KMS-11 (cell line): ENCODE data around the gene ATF7.
"Not testable (repeated sequence)": the region's sequence is repeated elsewhere in the genome, so short reads cannot be mapped to it uniquely, and the experiment has no call there.

Experiments
- H2AFZ ChIP-seq: fragments of 200-600 bp; sonication (generic); 2 replicates; pipeline ENCODE4 v1.6.1; 2016; ENCODE audit warnings: antibody characterized with exemption, mixed run types, low read depth
- H3K27ac ChIP-seq: fragments of 200-600 bp; sonication (generic); 2 replicates; pipeline ENCODE4 v1.6.1; 2016; ENCODE audit warnings: mild to moderate bottlenecking, mixed run types
- H3K27me3 ChIP-seq: fragments of 200-600 bp; sonication (generic); 2 replicates; pipeline ENCODE4 v1.6.1; 2017; ENCODE audit warnings: mild to moderate bottlenecking, low read depth, mixed run types, moderate library complexity; ENCODE audit not compliant: insufficient read depth
- H3K36me3 ChIP-seq: fragments of 200-600 bp; sonication (generic); 2 replicates; pipeline ENCODE4 v1.6.1; 2017; ENCODE audit warnings: mild to moderate bottlenecking, mixed run types; ENCODE audit not compliant: insufficient read depth
- H3K4me1 ChIP-seq: fragments of 200-600 bp; sonication (generic); 2 replicates; pipeline ENCODE4 v1.6.1; 2016; ENCODE audit warnings: mild to moderate bottlenecking, low read depth, mixed run types; ENCODE audit not compliant: poor library complexity, severe bottlenecking
- H3K4me2 ChIP-seq: fragments of 200-600 bp; sonication (generic); 2 replicates; pipeline ENCODE4 v1.7.0; 2016; ENCODE audit warnings: mild to moderate bottlenecking, mixed run types
- H3K4me3 ChIP-seq: fragments of 200-600 bp; sonication (generic); IDR thresholded peaks from 2 replicates; pipeline ENCODE4 v1.6.1; 2017; ENCODE audit warnings: low read depth, low read length, mixed read lengths; ENCODE audit not compliant: insufficient read depth
- H3K79me2 ChIP-seq: fragments of 200-600 bp; sonication (generic); 2 replicates; pipeline ENCODE4 v1.6.1; 2016; ENCODE audit warnings: low read depth, mixed run types; ENCODE audit not compliant: insufficient read depth
- H3K9ac ChIP-seq: fragments of 200-600 bp; sonication (generic); 2 replicates; pipeline ENCODE4 v1.6.1; 2016; ENCODE audit warnings: mild to moderate bottlenecking, mixed run types
- H4K20me1 ChIP-seq: fragments of 200-600 bp; sonication (generic); 2 replicates; pipeline ENCODE4 v1.6.1; 2016; ENCODE audit warnings: mild to moderate bottlenecking, mixed run types; ENCODE audit not compliant: insufficient read depth
- CTCF ChIP-seq: fragments of 200-600 bp; sonication (generic); conservative IDR thresholded peaks from 2 replicates; pipeline ENCODE4 v1.6.1; 2017; ENCODE audit warnings: low read depth, mild to moderate bottlenecking, antibody characterized with exemption, low read length, moderate library complexity, mixed read lengths

The ATF7 gene

GRCh38 chr12:53572134-53572758, 53.9 kb downstream of the ATF7 start:
- Histone ChIP-seq H3K27ac (no peak overlapping the region), H4K20me1 (no peaks in the 10 kb centered on the region), H3K79me2 (no peaks in the 10 kb centered on the region), H3K27me3 (no peaks in the 10 kb centered on the region), H3K36me3 (no peaks in the 10 kb centered on the region), H3K4me1 (peaks cover 38% of the 10 kb centered on the region), H3K9ac (no peak overlapping the region), H2AFZ (no peak overlapping the region), H3K4me3 (no peak overlapping the region), H3K4me2 (peak overlapping the region; percentile 5; the same call in 1 of the 2 replicates)
- no peak for TF ChIP-seq CTCF

- no peaks in the 10 kb centered on the region for H4K20me1 ChIP-seq
- H3K36me3 ChIP-seq: no peaks in the 10 kb centered on the region
- H3K4me3 ChIP-seq: no peak overlapping the region
- H3K4me2 ChIP-seq: no peak overlapping the region
- peaks cover 38% of the 10 kb centered on the region for H3K4me1 ChIP-seq
- H2AFZ ChIP-seq: no peak overlapping the region
- H3K27me3 ChIP-seq: no peaks in the 10 kb centered on the region
- H3K27ac ChIP-seq: no peak overlapping the region
- H3K79me2 ChIP-seq: no peaks in the 10 kb centered on the region
- no peak overlapping the region for H3K9ac ChIP-seq
- TF ChIP-seq CTCF: no peak
These were observed 54.9 kb downstream of the ATF7 start for GRCh38 chr12:53571295-53571694.

- Histone ChIP-seq H3K27ac (no peak overlapping the region), H3K79me2 (no peaks in the 10 kb centered on the region), H3K4me2 (no peak overlapping the region), H2AFZ (no peak overlapping the region), H4K20me1 (no peaks in the 10 kb centered on the region), H3K36me3 (no peaks in the 10 kb centered on the region), H3K4me3 (no peak overlapping the region), H3K9ac (no peak overlapping the region), H3K27me3 (no peaks in the 10 kb centered on the region), H3K4me1 (peaks cover 37% of the 10 kb centered on the region)
- no peak for TF ChIP-seq CTCF
These were observed 57.2 kb downstream of the ATF7 start for GRCh38 chr12:53568809-53569557.

- Histone ChIP-seq H3K79me2 (no peaks in the 10 kb centered on the region), H3K4me1 (peaks cover 34% of the 10 kb centered on the region), H3K36me3 (no peaks in the 10 kb centered on the region), H3K4me2 (no peak overlapping the region), H4K20me1 (no peaks in the 10 kb centered on the region), H2AFZ (no peak overlapping the region), H3K27me3 (no peaks in the 10 kb centered on the region), H3K9ac (no peak overlapping the region), H3K27ac (no peak overlapping the region), H3K4me3 (no peak overlapping the region)
- TF ChIP-seq CTCF: no peak
These were observed 58.0 kb downstream of the ATF7 start for GRCh38 chr12:53567961-53568808.

GRCh38 chr12:53565376-53565775, 60.8 kb downstream of the ATF7 start:
- H3K36me3 ChIP-seq, H3K27ac ChIP-seq, H3K9ac ChIP-seq, H3K4me3 ChIP-seq, H3K27me3 ChIP-seq, H3K4me2 ChIP-seq, H4K20me1 ChIP-seq, H3K4me1 ChIP-seq, H2AFZ ChIP-seq, H3K79me2 ChIP-seq: not testable (repeated sequence)
